B cell (primary cell): ENCODE data around the gene SLCO4C1.

Experiments
- CTCF ChIP-seq: fragments of 200-600 bp; IDR thresholded peaks from one replicate; pipeline ENCODE4 v1.8.0; 2022; ENCODE audit warnings: antibody characterized with exemption, mild to moderate bottlenecking
- EZH2 ChIP-seq: IDR thresholded peaks from 2 replicates; pipeline ENCODE4 v1.6.1; 2012; ENCODE audit warnings: borderline replicate concordance, low read depth, mild to moderate bottlenecking, moderate library complexity, low read length; ENCODE audit not compliant: insufficient read depth, poor library complexity, severe bottlenecking

GRCh38 chr5:102211165-102211564 lies 84.9 kb downstream of the SLCO4C1 start:
- TF ChIP-seq CTCF (no peak), EZH2 (no peak)
